Neuronal stem cell (in vitro differentiated cells): ENCODE measurements around the gene SLC25A1.

Source experiments
- DNase-seq: peaks from one replicate; pipeline ENCODE4 v3.0.0-alpha.2; 2013; ENCODE audit warnings: low spot score
- H2AFZ ChIP-seq: one replicate; pipeline ENCODE4 v1.6.1; 2013; ENCODE audit warnings: mild to moderate bottlenecking, low read length, inconsistent platforms
- H2AK5ac ChIP-seq: 2 replicates; pipeline ENCODE4 v1.6.1; 2013; ENCODE audit warnings: low read depth, mild to moderate bottlenecking, inconsistent platforms, low read length, moderate library complexity, mixed read lengths
- H2BK120ac ChIP-seq: 2 replicates; pipeline ENCODE4 v1.6.1; 2013; ENCODE audit warnings: low read depth, mild to moderate bottlenecking, inconsistent platforms, low read length, moderate library complexity, mixed read lengths
- H2BK12ac ChIP-seq: one replicate; pipeline ENCODE4 v1.6.1; 2013; ENCODE audit warnings: low read length, inconsistent platforms
- H2BK15ac ChIP-seq: 2 replicates; pipeline ENCODE4 v1.6.1; 2013; ENCODE audit warnings: mild to moderate bottlenecking, low read length, inconsistent platforms, mixed read lengths
- H2BK5ac ChIP-seq: one replicate; pipeline ENCODE4 v1.6.1; 2013; ENCODE audit warnings: inconsistent platforms, mild to moderate bottlenecking, low read length, moderate library complexity
- H3K14ac ChIP-seq: one replicate; pipeline ENCODE4 v1.6.1; 2013; ENCODE audit warnings: low read length, inconsistent platforms
- H3K18ac ChIP-seq: 2 replicates; pipeline ENCODE4 v1.6.1; 2013; ENCODE audit warnings: low read length, inconsistent platforms
- H3K23ac ChIP-seq: 2 replicates; pipeline ENCODE4 v1.6.1; 2013; ENCODE audit warnings: low read depth, mild to moderate bottlenecking, mixed read lengths, low read length, inconsistent platforms; ENCODE audit not compliant: poor library complexity
- H3K27ac ChIP-seq: replicated peaks from 3 replicates; pipeline ENCODE4 v1.5.1; 2013; ENCODE audit warnings: low read length, inconsistent platforms
- H3K27me3 ChIP-seq, 3 experiments: 2 replicates each; pipeline ENCODE4 v1.6.1; 2013; ENCODE audit warnings: low read length in 3 of 3, mild to moderate bottlenecking in 2 of 3, inconsistent platforms in 1 of 3, low read depth in 1 of 3, mixed read lengths in 1 of 3, moderate library complexity in 1 of 3; ENCODE audit not compliant: control insufficient read depth in 3 of 3, insufficient read depth in 3 of 3
- H3K36me3 ChIP-seq, 2 donors: replicated peaks in 1 of 2; 2 replicates each; pipeline ENCODE4 v1.6.1; 2013; ENCODE audit warnings: low read length in 2 of 2; ENCODE audit not compliant: control insufficient read depth in 2 of 2, insufficient read depth in 2 of 2
- H3K4ac ChIP-seq: 2 replicates; pipeline ENCODE4 v1.6.1; 2013; ENCODE audit warnings: inconsistent platforms, mild to moderate bottlenecking, low read length, moderate library complexity
- H3K4me1 ChIP-seq, 2 donors: 1 replicate in 1 of 2; 2 replicates in 1 of 2; pipeline ENCODE4 v1.6.1; 2013; ENCODE audit warnings: low read length in 2 of 2, low read depth in 1 of 2; ENCODE audit not compliant: control insufficient read depth in 2 of 2, insufficient read depth in 1 of 2
- H3K4me2 ChIP-seq: one replicate; pipeline ENCODE4 v1.6.1; 2013; ENCODE audit warnings: mild to moderate bottlenecking, low read length, inconsistent platforms; ENCODE audit not compliant: insufficient read depth, poor library complexity, severe bottlenecking
- H3K4me3 ChIP-seq, 2 donors: 2 replicates each; pipeline ENCODE4 v1.5.1; 2013; ENCODE audit warnings: low read length in 2 of 2, mild to moderate bottlenecking in 2 of 2, inconsistent platforms in 1 of 2, moderate library complexity in 1 of 2
- H3K79me1 ChIP-seq: one replicate; pipeline ENCODE4 v1.6.1; 2013; ENCODE audit warnings: low read depth, mild to moderate bottlenecking, inconsistent platforms, low read length, moderate library complexity
- H3K9ac ChIP-seq: one replicate; pipeline ENCODE4 v1.6.1; 2013; ENCODE audit warnings: mild to moderate bottlenecking, low read depth, low read length, inconsistent platforms; ENCODE audit not compliant: poor library complexity
- H3K9me3 ChIP-seq, 2 donors: replicated peaks in 1 of 2; 2 replicates each; pipeline versions ENCODE3 to v1.6.1; 2013; ENCODE audit warnings: low read length in 2 of 2, mild to moderate bottlenecking in 2 of 2, inconsistent platforms in 1 of 2, low read depth in 1 of 2, mixed read lengths in 1 of 2, moderate library complexity in 1 of 2; ENCODE audit not compliant: control insufficient read depth in 2 of 2, insufficient read depth in 1 of 2
- H4K8ac ChIP-seq: one replicate; pipeline ENCODE4 v1.6.1; 2013; ENCODE audit warnings: low read depth, mild to moderate bottlenecking, inconsistent platforms, low read length, moderate library complexity
- H4K91ac ChIP-seq: one replicate; pipeline ENCODE4 v1.6.1; 2013; ENCODE audit warnings: low read length, low read depth, mild to moderate bottlenecking, inconsistent platforms; ENCODE audit not compliant: poor library complexity
- WGBS, 2 donors: extraction: QIAGEN DNeasy Blood & Tissue Kit; methylation state at CpG; one replicate each; pipeline ENCODE4 v1.1.7; 2013; ENCODE audit warnings: missing lambda C conversion rate in 2 of 2, mixed read lengths in 1 of 2; ENCODE audit not compliant: insufficient read length in 2 of 2, insufficient replicate concordance in 1 of 2; ENCODE audit errors: extremely low coverage in 2 of 2; 5-methylcytosine and 5-hydroxymethylcytosine counted together

SLC25A1 gene

DNA sequence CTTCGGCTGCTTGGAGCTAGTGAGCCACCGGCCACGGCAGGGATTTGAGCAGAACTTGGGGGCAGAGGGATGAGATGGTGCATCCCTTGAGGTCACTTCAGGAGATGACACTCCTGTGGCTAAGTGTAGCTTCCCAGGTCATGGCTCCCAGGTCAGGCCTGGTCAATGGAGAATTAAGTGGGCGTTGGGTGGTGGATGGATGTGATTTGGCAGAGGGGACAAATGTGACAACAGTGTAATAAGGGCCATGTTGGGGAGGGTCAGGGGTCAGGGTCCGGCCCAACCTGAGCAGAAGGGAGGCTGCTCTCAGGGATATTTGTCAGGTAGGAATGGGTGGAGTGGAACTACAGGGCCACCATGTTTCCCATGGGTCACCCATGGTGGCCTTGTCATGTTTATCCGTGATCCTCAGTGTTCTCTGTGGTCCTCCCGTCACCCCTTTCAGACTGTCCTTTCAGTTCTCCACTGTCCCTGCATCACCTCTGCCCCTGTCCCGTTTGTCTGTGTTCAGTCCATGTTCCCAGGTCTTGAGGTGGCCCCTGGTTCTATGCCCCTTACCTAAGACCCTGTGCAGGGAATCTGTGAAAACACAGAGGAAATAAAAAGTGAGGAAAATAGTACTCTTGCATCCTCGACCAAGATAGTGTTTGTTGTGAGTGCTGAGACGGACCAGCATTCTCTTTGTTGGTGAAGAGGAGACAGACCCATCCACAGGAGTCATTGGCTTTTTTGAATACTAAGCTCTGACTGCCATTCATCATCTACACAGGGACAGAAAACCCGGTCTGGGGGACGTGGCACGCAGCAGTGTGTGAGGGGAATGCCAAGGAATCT is 6.1 kb downstream of the SLC25A1 start:
- Histone ChIP-seq H2BK5ac (peak overlapping the region; percentile 80), H3K4me3 (peak overlapping the region; percentile 92 to 93), H3K23ac (peak overlapping the region; percentile 100), H2BK15ac (no peak overlapping the region), H3K36me3 (peaks cover 18 to 40% of the 10 kb centered on the region in 2 donors), H3K27ac (no peak overlapping the region), H3K18ac (peak overlapping the region; percentile 88), H2AK5ac (peak overlapping the region; percentile 93), H3K79me1 (peaks cover 27% of the 10 kb centered on the region), H3K14ac (peak overlapping the region; percentile 51), H3K9ac (peak overlapping the region; percentile 100), H3K27me3 (peaks cover 7 to 35% (median 33%) of the 10 kb centered on the region in 3 experiments), H2AFZ (peak overlapping the region; percentile 99), H2BK120ac (no peak overlapping the region), H4K91ac (no peak overlapping the region), H3K4me2 (peak overlapping the region; percentile 98), H3K4ac (no peak overlapping the region), H3K9me3 (no peaks in the 10 kb centered on the region), H4K8ac (no peak overlapping the region), H3K4me1 (peaks cover 24 to 38% of the 10 kb centered on the region in 2 donors), H2BK12ac (no peak overlapping the region)
- DNase-seq = no peak
- no CpG with 5 or more reads among the region's 13 CpGs for WGBS, 2 donors

DNA sequence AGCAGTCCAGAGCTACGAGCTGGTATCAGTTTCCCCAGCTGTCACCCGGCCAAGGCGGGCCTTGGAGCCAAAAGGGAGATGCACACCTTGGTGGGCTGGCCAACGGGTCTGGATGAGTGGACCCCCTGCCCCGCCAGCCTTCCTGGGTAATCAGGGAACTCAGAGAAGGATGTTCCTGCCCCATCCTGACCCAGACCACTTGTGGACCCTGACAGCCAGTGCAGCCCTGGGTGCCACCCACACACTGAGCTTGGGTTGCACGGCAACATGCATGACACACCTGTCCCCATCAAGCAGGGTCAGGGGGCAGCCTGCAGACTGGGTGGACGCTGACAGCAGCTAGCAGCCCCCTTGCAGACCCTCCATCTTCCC is 8.6 kb downstream of the SLC25A1 start:
- H3K9ac ChIP-seq = peak overlapping the region; percentile 54
- peak overlapping the region in 1 of 2 donors; percentile 92 for H3K4me3 ChIP-seq
- H2AK5ac ChIP-seq = peak overlapping the region; percentile 98
- H3K27me3 ChIP-seq = peaks cover 7 to 46% (median 45%) of the 10 kb centered on the region in 3 experiments
- H3K27ac ChIP-seq = no peak overlapping the region
- H2BK12ac ChIP-seq = peak overlapping the region; percentile 14
- no CpG with 5 or more reads among the region's 7 CpGs for WGBS, 2 donors
- H2BK5ac ChIP-seq = no peak overlapping the region
- peaks cover 14 to 24% of the 10 kb centered on the region in 2 donors for H3K4me1 ChIP-seq
- peak overlapping the region; percentile 63 for H3K18ac ChIP-seq
- H3K23ac ChIP-seq = peak overlapping the region; percentile 94
- H4K91ac ChIP-seq = no peak overlapping the region
- DNase-seq = no peak
- peak overlapping the region; percentile 73 for H3K14ac ChIP-seq
- no peak overlapping the region for H2BK15ac ChIP-seq
- H2AFZ ChIP-seq = peak overlapping the region; percentile 88
- H3K36me3 ChIP-seq = peaks cover 3 to 15% of the 10 kb centered on the region in 2 donors
- H3K4ac ChIP-seq = peak overlapping the region; percentile 23
- peaks cover 22% of the 10 kb centered on the region for H3K79me1 ChIP-seq
- peak overlapping the region; percentile 32 for H3K4me2 ChIP-seq
- no peak overlapping the region for H4K8ac ChIP-seq
- no peak overlapping the region for H2BK120ac ChIP-seq
- H3K9me3 ChIP-seq = peaks cover 0 to 2% of the 10 kb centered on the region in 2 donors

DNA sequence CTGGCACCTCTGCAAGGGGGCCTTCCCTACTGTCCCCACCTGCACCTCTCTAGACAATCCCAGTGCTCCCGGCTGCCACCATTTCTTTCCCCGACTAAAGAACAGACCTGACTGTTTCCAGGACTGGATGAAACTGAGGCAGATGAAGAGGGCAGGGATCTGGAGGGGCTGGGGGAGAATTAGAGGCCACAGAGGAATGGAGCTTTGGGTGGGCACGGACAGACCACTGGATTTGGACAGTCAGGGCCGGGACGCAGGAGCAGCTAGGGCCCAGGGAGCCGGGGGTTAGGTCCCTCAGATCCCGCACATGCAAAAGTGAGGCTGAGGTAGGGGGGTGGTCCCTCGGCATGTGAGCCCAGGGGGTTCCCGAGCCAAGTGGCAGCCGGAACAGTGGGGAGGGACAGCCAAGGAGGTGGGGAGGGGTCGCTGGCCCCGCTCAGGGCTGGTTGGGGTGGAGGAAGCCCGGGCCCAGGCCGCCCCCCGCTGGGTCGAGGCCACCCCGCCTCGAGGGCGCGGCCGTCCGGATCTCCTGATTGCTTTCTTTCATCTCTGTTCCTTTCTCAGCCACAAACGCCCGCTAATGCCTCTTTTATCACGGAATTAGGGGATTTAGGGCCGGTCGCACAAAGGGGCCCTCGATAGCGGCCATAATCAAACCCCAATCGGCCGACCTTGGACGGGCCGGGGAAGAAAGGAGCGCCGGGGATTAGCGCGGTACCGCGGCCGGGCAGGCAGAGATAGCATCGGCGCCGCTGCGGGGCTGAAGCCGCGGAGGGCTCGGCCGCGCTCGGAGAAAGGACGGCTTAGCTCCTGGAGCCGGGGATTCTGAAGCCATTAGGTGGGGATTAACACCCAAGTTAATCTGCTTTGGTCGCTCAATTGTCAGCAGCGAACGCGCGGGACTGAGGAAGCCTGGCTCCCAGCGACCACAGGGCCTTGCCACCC is 9.3 kb downstream of the SLC25A1 start:
- Histone ChIP-seq H3K79me1 (peaks cover 22% of the 10 kb centered on the region), H2AK5ac (no peak overlapping the region), H3K23ac (peak overlapping the region; percentile 94), H3K9ac (peak overlapping the region; percentile 9), H2AFZ (peak overlapping the region; percentile 88), H3K14ac (no peak overlapping the region), H4K8ac (no peak overlapping the region), H3K9me3 (peaks cover 0 to 2% of the 10 kb centered on the region in 2 donors), H3K36me3 (peaks cover 1 to 8% of the 10 kb centered on the region in 2 donors), H3K18ac (peak overlapping the region; percentile 60), H3K4me2 (peak overlapping the region; percentile 32), H3K4me1 (peaks cover 14 to 18% of the 10 kb centered on the region in 2 donors), H2BK15ac (no peak overlapping the region), H3K4me3 (no peak overlapping the region), H4K91ac (no peak overlapping the region), H2BK5ac (no peak overlapping the region), H3K27ac (no peak overlapping the region), H2BK120ac (no peak overlapping the region), H2BK12ac (no peak overlapping the region), H3K4ac (no peak overlapping the region), H3K27me3 (peaks cover 7 to 46% (median 45%) of the 10 kb centered on the region in 3 experiments)
- peak; percentile 58 for DNase-seq
- no CpG with 5 or more reads among the region's 58 CpGs for WGBS, 2 donors
